HEK293 (cell line): ENCODE results near the gene KRT15.
A peak's percentile ranks its signal among the peaks of the same experiment; 100 is the strongest.

Source experiments
- CTCF ChIA-PET: fragments of 350-600 bp; formaldehyde crosslinking; extraction: SDS; loops from one replicate; lab custom pipeline; 2021; ENCODE audit warnings: antibody characterized with exemption; lab: Yijun Ruan, JAX
- POLR2A ChIA-PET: fragments of 300-600 bp; formaldehyde crosslinking; extraction: SDS; loops from one replicate; lab custom pipeline; 2020; ENCODE audit warnings: antibody characterized with exemption, inconsistent platforms; lab: Yijun Ruan, JAX
- H3K27ac ChIP-seq: fragments of 200-500 bp; sonication (Bioruptor generic); 2 replicates; pipeline ENCODE4 v1.5.1; 2014; ENCODE audit warnings: low read depth, low read length, control low read depth, inconsistent platforms; ENCODE audit errors: extremely low read depth
- H3K36me3 ChIP-seq, 2 experiments: fragments of 200-500 bp in 1 of 2; sonication (Bioruptor generic) in 1 of 2; 1 replicate in 1 of 2; 2 replicates in 1 of 2; pipeline ENCODE4 v1.5.1; 2014 to 2017; ENCODE audit warnings: inconsistent platforms in 2 of 2, low read length in 2 of 2; ENCODE audit not compliant: control insufficient read depth in 2 of 2, insufficient read depth in 1 of 2
- H3K4me1 ChIP-seq: fragments of 200-500 bp; sonication (Bioruptor generic); 2 replicates; pipeline ENCODE4 v1.5.1; 2014; ENCODE audit warnings: mild to moderate bottlenecking, low read length, inconsistent platforms; ENCODE audit not compliant: control insufficient read depth, insufficient read depth
- H3K4me3 ChIP-seq: 2 replicates; pipeline ENCODE4 v1.5.1; 2011; ENCODE audit warnings: low read depth, mild to moderate bottlenecking, control low read depth, low read length, moderate library complexity
- H3K9me3 ChIP-seq: fragments of 200-500 bp; sonication (Bioruptor generic); 2 replicates; pipeline ENCODE4 v1.5.1; 2014; ENCODE audit warnings: low read depth, low read length, inconsistent platforms; ENCODE audit not compliant: control insufficient read depth, insufficient read depth
- ELK4 ChIP-seq: IDR thresholded peaks from 2 replicates; pipeline ENCODE4 v1.6.1; 2011; ENCODE audit warnings: mild to moderate bottlenecking, low read depth, low read length, borderline replicate concordance
- GLIS1 ChIP-seq: fragments of 450-650 bp; formaldehyde crosslinking; IDR thresholded peaks from 2 replicates; pipeline ENCODE4 v1.5.1; 2016; ENCODE audit warnings: missing biosample characterization, missing genetic modification characterization
- GLIS2 ChIP-seq: fragments of 450-650 bp; formaldehyde crosslinking; IDR thresholded peaks from 2 replicates; pipeline ENCODE4 v1.5.1; 2016; ENCODE audit warnings: missing biosample characterization, missing genetic modification characterization
- SETDB1 ChIP-seq: IDR thresholded peaks from one replicate; pipeline ENCODE4 v1.6.1; 2017; ENCODE audit warnings: mild to moderate bottlenecking, low read length, moderate library complexity, mixed read lengths; ENCODE audit not compliant: insufficient read length
- WT1 ChIP-seq: fragments of 450-650 bp; formaldehyde crosslinking; IDR thresholded peaks from 2 replicates; pipeline ENCODE4 v1.5.1; 2016; ENCODE audit warnings: missing biosample characterization, missing genetic modification characterization
- ZBTB17 ChIP-seq: fragments of 450-650 bp; formaldehyde crosslinking; IDR thresholded peaks from 2 replicates; pipeline ENCODE4 v1.5.1; 2016; ENCODE audit warnings: missing biosample characterization, missing genetic modification characterization
- ZBTB26 ChIP-seq: fragments of 450-650 bp; formaldehyde crosslinking; optimal IDR thresholded peaks from 2 replicates; pipeline ENCODE3; 2016; ENCODE audit warnings: missing biosample characterization, mild to moderate bottlenecking, missing genetic modification characterization
- ZBTB8A ChIP-seq: fragments of 450-650 bp; formaldehyde crosslinking; IDR thresholded peaks from 2 replicates; pipeline ENCODE4 v1.5.1; 2016; ENCODE audit warnings: missing biosample characterization, missing genetic modification characterization
- ZFHX2 ChIP-seq: fragments of 450-650 bp; formaldehyde crosslinking; conservative IDR thresholded peaks from 2 replicates; pipeline ENCODE4 v1.5.1; 2016; ENCODE audit warnings: missing biosample characterization, missing genetic modification characterization
- ZFP37 ChIP-seq: fragments of 450-650 bp; formaldehyde crosslinking; IDR thresholded peaks from 2 replicates; pipeline ENCODE4 v1.5.1; 2016; ENCODE audit warnings: missing biosample characterization, missing genetic modification characterization
- ZNF18 ChIP-seq: fragments of 450-650 bp; formaldehyde crosslinking; IDR thresholded peaks from 2 replicates; pipeline ENCODE4 v1.5.1; 2016; ENCODE audit warnings: missing biosample characterization, missing genetic modification characterization
- ZNF2 ChIP-seq: fragments of 450-650 bp; formaldehyde crosslinking; IDR thresholded peaks from 2 replicates; pipeline ENCODE4 v1.5.1; 2016; ENCODE audit warnings: missing biosample characterization, missing genetic modification characterization
- ZNF335 ChIP-seq: fragments of 450-650 bp; formaldehyde crosslinking; conservative IDR thresholded peaks from 2 replicates; pipeline ENCODE4 v1.5.1; 2016; ENCODE audit warnings: missing biosample characterization, missing genetic modification characterization
- ZNF394 ChIP-seq: fragments of 450-650 bp; formaldehyde crosslinking; IDR thresholded peaks from 2 replicates; pipeline ENCODE4 v1.5.1; 2016; ENCODE audit warnings: missing biosample characterization, missing genetic modification characterization, mild to moderate bottlenecking, moderate library complexity, borderline replicate concordance
- ZNF423 ChIP-seq: fragments of 450-650 bp; formaldehyde crosslinking; IDR thresholded peaks from 2 replicates; pipeline ENCODE4 v1.5.1; 2016; ENCODE audit warnings: missing biosample characterization, missing genetic modification characterization
- ZNF433 ChIP-seq: fragments of 450-650 bp; formaldehyde crosslinking; IDR thresholded peaks from 2 replicates; pipeline ENCODE4 v1.5.1; 2016; ENCODE audit warnings: missing biosample characterization, missing genetic modification characterization, low read depth
- ZNF558 ChIP-seq: fragments of 450-650 bp; formaldehyde crosslinking; IDR thresholded peaks from 2 replicates; pipeline ENCODE4 v1.5.1; 2016; ENCODE audit warnings: missing biosample characterization, missing genetic modification characterization
- ZNF623 ChIP-seq: fragments of 450-650 bp; formaldehyde crosslinking; IDR thresholded peaks from 2 replicates; pipeline ENCODE4 v1.5.1; 2016; ENCODE audit warnings: missing biosample characterization, missing genetic modification characterization
- ZNF670 ChIP-seq: fragments of 450-650 bp; formaldehyde crosslinking; IDR thresholded peaks from 2 replicates; pipeline ENCODE4 v1.5.1; 2016; ENCODE audit warnings: missing biosample characterization, missing genetic modification characterization, low read depth
- ZNF701 ChIP-seq: fragments of 450-650 bp; formaldehyde crosslinking; IDR thresholded peaks from 2 replicates; pipeline ENCODE4 v1.5.1; 2016; ENCODE audit warnings: missing biosample characterization, missing genetic modification characterization
- ZNF830 ChIP-seq: fragments of 450-650 bp; IDR thresholded peaks from 2 replicates; pipeline ENCODE4 v1.5.0; 2018; ENCODE audit warnings: missing biosample characterization, missing genetic modification characterization, low read depth, mild to moderate bottlenecking, moderate library complexity

Gene KRT15

GRCh38 chr17:41549596-41550039 lies 30.9 kb upstream of the KRT15 start:
- POLR2A ChIA-PET = interaction anchor here (0.9 to 2.0 kb wide), 8 partner anchors 10 to 640 kb away, joined by 3 to 10 read pairs (median 4); partner anchors contain the start of genes EIF1 and KRT19
- Histone ChIP-seq H3K9me3 (no peaks in the 10 kb centered on the region), H3K27ac (no peak overlapping the region; the same call in 1 of the 2 replicates)

GRCh38 chr17:41548844-41549595 lies 30.3 kb upstream of the KRT15 start:
- CTCF ChIA-PET = interaction anchor here (0.5 to 16.6 kb wide), 131 partner anchors 10 to 1167 kb away, joined by 3 to 546 read pairs (median 5); partner anchors contain the start of genes KRT13, KRT15, KRT17 and KRT19
- Histone ChIP-seq H3K9me3 (no peaks in the 10 kb centered on the region), H3K27ac (peak overlapping the region; percentile 38), H3K36me3 (no peaks in the 10 kb centered on the region), H3K4me3 (no peak overlapping the region), H3K4me1 (no peaks in the 10 kb centered on the region)
- POLR2A ChIA-PET = interaction anchor here (0.6 to 2.0 kb wide), 10 partner anchors 9 to 639 kb away, joined by 3 to 10 read pairs (median 4); partner anchors contain the start of genes EIF1 and KRT19
- TF ChIP-seq ZNF2 (tag by site-specific recombination) (peak; percentile 92), SETDB1 (peak; percentile 9), GLIS1 (tag by site-specific recombination) (peak; percentile 41; the same call in 1 of the 2 replicates), ZNF623 (no peak), ZFP37 (tag by site-specific recombination) (0 out of 2 replicates have a peak, but pooled peaks have one; percentile 68), ZBTB8A (tag by site-specific recombination) (0 out of 2 replicates have a peak, but pooled peaks have one; percentile 30), ZNF335 (tag by site-specific recombination) (peak; percentile 36; the same call in 1 of the 2 replicates), ZBTB26 (tag by site-specific recombination) (no peak), WT1 (tag by site-specific recombination) (peak; percentile 65), ZFHX2 (tag by site-specific recombination) (peak; percentile 17; the same call in 1 of the 2 replicates), ZNF701 (tag by site-specific recombination) (peak; percentile 25; the same call in 1 of the 2 replicates), ZNF558 (tag by site-specific recombination) (0 out of 2 replicates have a peak, but pooled peaks have one; percentile 22), ZNF423 (tag by site-specific recombination) (0 out of 2 replicates have a peak, but pooled peaks have one; percentile 49), ZNF830 (tag by site-specific recombination) (no peak), GLIS2 (tag by site-specific recombination) (no peak; the same call in 1 of the 2 replicates), ZNF670 (tag by site-specific recombination) (no peak), ZNF394 (tag by site-specific recombination) (peak; percentile 39; the same call in 1 of the 2 replicates)

More at GRCh38 chr17:41549596-41550039, 30.9 kb upstream of the KRT15 start:
- no peaks in the 10 kb centered on the region for H3K36me3 ChIP-seq
- H3K4me3 ChIP-seq = no peak overlapping the region
- CTCF ChIA-PET = interaction anchor here (0.5 to 16.6 kb wide), 109 partner anchors 7 to 1002 kb away, joined by 3 to 546 read pairs (median 6); partner anchors contain the start of genes KRT13, KRT15, KRT17 and KRT19
- TF ChIP-seq ZBTB17 (tag by site-specific recombination) (0 out of 2 replicates have a peak, but pooled peaks have one; percentile 15), ZNF433 (tag by site-specific recombination) (no peak), ZNF18 (tag by site-specific recombination) (peak; percentile 77; the same call in 1 of the 2 replicates), SETDB1 (peak; percentile 26), ELK4 (no peak), ZBTB26 (tag by site-specific recombination) (peak; percentile 5)
- H3K4me1 ChIP-seq = no peaks in the 10 kb centered on the region
